LoVo (cell line): ENCODE results near the gene POLR3C.
"Not testable (repeated sequence)": the region's sequence is repeated elsewhere in the genome, so short reads cannot be mapped to it uniquely, and the experiment has no call there.

Experiments
- DNase-seq: peaks from one replicate; pipeline ENCODE4 v3.0.0-alpha.2; 2016; ENCODE audit warnings: low spot score

POLR3C gene

GRCh38 chr1:145822779-145823331 is 1.1 kb upstream of the POLR3C start:
- DNase-seq, result not testable (repeated sequence)

- no peak for DNase-seq
Measured at GRCh38 chr1:145824499-145824842, 471 bp downstream of the POLR3C start.

GRCh38 chr1:145826030-145826429 is 2.0 kb downstream of the POLR3C start:
- DNase-seq, result no peak

GRCh38 chr1:145827966-145828365 is 4.0 kb downstream of the POLR3C start:
- DNase-seq, result no peak

DNA sequence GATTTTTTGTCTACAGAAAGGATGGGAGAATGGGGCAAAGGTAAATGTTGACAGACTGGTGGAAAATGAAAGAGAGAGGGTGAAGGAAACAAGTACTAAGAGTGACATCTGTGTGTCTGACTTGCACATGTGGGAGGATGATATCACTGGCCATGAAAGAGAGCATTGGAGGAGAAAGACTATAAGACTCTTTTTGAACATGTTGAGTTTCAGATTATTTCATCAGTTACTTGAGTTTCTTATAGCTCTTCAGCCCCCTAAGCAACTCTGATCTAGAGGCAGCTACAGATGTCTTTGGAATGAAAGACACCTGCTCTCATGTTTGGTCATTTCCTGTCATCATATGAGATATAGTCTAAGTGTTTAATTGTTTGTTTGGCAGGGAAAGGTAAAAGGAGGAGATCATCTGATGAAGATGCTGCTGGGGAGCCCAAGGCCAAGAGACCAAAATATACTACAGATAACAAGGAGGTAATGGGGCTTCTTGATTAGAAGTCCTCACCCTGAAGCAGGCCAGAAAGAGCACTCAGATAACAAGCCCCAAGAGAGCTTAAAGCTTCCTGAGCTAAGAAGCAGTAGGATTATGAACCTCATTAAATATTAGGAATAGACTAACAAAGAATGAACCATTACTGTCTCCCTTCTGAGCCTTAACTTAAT is 4.5 kb downstream of the POLR3C start:
- DNase-seq, result no peak

DNA sequence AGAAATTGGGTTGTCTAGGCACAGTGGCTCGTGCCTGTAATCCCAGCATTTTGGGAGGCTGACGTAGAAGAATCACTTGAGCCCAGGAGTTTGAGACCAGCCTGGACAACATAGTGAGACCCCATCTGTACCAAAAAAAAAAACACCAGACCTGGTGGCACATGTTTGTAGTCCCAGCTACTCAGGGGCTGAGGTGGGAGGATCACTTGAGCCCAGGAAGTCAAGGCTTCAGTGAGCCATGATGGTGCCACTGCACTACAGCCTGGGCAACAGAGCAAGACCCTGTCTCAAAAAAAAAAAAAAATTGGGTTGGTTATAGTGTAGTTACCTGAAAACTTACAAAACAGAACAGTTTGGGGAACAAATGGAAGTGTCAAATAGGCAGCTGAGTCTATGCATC is 6.8 kb downstream of the POLR3C start:
- DNase-seq, result not testable (repeated sequence)

- DNase-seq, result no peak
Measured at GRCh38 chr1:145837656-145838055, 13.7 kb downstream of the POLR3C start.

- DNase-seq, result no peak
Measured at GRCh38 chr1:145843031-145843430, 19.0 kb downstream of the POLR3C start.

- DNase-seq, result no peak
Measured at GRCh38 chr1:145845144-145845513, 21.1 kb downstream of the POLR3C start.

DNA sequence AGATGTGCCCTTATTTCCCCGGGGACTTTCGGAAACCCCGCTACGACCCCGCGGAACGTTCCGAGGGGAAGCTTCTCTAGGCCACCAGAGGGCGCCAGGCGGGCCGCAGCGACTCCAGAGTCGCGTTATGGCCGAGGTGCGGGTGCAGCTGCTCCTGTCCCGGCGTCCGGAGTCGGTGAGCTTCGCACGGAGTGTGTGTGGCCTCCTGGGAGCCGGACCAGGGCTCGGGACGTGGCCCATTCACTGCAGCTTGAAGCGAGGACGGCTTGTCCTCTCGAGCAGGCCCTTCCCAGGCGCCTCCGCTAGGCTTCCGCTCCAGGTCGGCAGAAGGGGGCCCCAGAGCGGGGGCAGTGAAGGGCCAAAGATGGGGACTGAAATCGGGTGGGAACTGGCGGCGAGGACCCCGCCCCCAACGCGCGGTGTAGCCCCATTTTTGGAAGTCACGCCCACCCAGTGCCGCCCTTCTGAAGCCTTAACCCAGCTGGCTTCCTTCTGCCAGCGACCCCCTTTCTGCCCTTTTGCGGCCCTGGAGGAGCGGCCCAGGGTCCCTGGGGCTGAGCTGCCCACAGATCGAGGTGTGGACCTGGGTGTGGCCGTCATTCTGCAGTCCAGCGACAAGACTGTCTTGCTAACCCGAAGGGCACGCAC is 21.6 kb downstream of the POLR3C start, which contains the start of gene NUDT17:
NUDT17 (plus strand) TSS at position 117 of the 648 bp plus-strand sequence; CDS start at position 128, 11 bp downstream.
- peak; percentile 82 for DNase-seq

DNA sequence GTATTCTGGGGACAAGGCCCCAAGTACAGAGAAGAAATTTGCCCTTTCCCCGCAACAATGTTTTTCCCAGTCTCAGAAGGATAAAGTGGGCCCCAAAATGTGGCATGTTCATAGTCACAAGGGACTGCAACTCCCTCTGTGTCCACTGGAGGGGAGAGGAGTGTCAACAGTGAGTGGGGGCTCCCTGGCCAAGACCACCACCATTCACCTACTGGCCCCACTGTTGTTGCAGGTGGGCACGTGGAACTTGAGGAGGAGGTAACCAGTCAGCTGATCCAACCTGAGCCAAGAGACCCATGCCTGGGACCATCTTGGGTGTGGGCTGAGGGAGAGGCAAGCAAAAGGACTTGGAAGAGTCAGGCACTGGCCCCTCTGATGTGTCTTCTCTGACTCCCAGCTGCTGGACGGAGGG is 22.2 kb downstream of the POLR3C start:
- DNase-seq, result no peak

DNA sequence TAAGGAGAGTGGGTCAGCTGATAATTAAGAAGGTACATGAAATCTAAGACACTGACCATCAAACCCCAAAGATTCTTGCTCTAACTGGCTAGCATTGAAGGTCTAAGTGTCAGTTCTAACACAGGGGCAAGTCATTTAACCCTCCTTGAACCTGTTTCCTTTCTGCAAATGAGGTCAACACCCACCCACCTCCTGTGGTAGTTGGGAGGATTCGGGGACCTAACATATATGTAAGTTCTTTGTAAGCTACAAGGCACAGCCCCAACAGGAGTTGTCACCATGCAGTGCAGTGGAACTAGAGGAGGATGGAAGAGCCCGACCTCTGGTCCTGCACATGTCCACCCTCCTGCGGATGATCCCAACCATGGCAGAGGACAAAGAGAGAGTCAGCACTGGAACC is 23.8 kb downstream of the POLR3C start:
- DNase-seq, result no peak

GRCh38 chr1:145849356-145850160 is 25.6 kb downstream of the POLR3C start:
- no peak for DNase-seq

DNA sequence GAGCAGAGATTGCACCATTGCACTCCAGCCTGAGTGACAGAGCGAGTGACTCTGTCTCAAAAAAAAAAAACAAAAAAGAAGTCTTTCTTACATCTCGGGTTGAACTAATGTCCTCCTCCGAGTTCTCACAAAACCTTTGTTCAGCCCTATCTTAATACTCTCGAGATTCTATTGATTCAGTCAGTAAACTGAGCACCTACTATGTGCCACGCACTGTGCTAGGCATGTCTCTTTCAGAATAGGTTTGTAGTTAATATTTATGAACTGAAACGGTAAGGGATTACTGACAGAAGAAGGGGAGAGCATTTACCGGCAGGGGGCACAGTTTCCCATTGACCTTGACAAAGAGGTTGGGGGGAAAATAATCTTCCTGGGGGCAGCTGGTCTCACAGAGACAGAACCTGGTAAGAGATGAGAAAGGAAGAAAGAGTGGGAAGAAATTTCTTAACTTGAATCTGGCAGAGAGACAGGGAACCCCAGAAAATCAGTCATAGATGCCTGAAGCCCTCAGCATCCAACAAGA is 31.5 kb downstream of the POLR3C start:
- DNase-seq, result no peak

- DNase-seq, result no peak
Measured at GRCh38 chr1:145857170-145857569, 33.2 kb downstream of the POLR3C start.

DNA sequence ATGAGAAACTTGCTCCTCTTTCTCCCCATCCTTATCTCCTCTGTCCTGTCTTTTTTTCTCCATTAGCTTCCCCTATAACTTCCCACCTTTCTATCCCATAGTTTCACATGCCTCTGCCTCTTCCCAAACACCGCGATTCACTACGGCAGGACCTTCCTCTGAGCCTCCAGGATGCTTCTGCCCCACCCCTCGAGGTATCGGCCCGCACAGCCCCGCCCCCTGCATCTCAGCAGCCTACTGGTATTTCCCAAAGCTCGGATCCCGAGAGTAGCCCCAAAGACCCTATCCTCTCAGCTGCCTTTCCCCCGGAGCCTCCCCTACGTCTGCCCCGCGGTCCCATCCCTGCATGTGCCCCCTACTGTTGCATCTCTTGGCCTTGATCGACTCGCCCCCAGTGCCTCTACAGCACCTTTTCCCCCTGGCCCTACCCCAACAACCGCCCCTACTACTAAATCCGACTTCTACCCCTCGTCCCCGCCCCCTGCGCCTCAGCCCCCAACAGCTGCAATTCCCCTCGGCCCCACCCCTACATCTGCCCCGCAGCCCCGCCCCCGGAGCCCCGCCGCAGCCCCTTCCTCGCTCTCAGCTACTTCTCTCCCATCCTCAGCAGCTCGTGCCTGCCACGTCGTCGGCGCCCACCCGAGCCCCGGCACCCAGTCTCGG is 34.4 kb downstream of the POLR3C start:
- peak; percentile 30 for DNase-seq

- peak; percentile 95 for DNase-seq
Measured at GRCh38 chr1:145858901-145859490, 35.0 kb downstream of the POLR3C start, which contains the start of gene PIAS3. PIAS3 (minus strand) TSS chr1:145859081; CDS start chr1:145858990, 91 bp downstream.

GRCh38 chr1:145859491-145860023 is 35.6 kb downstream of the POLR3C start:
- peak; percentile 86 for DNase-seq

GRCh38 chr1:145863282-145864018 is 39.5 kb downstream of the POLR3C start:
- DNase-seq, result no peak

- DNase-seq, result no peak
Measured at GRCh38 chr1:145868232-145868631, 44.2 kb downstream of the POLR3C start.
